HG03066 (cell line): ENCODE data around the gene STAT3.

Source experiments
- ATAC-seq: cut with Tn5 transposase; IDR thresholded peaks from one replicate; pipeline ENCODE4 v1.9.1; 2021; ENCODE audit warnings: low read depth; ENCODE audit not compliant: unreplicated experiment

Gene STAT3

DNA sequence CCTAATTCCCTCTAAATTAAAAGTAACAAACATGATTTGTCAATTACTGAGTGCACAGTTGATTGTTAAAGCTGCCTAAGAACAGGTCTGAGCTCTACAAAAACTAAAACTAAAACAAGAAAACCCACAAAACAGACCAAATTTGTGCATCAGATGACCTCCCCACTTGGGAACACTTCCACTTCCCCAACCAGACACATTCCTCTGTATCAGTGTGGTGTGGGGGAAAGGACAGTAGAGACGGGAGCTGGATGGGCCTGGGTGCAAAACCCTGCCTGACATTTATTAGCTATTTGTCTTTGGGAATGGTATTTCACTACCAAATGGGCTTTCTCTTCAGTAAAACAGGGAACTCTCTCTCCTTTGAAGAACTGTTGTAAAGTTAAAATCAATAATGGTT is 29.8 kb downstream of the STAT3 start:
- ATAC-seq = no peak

DNA sequence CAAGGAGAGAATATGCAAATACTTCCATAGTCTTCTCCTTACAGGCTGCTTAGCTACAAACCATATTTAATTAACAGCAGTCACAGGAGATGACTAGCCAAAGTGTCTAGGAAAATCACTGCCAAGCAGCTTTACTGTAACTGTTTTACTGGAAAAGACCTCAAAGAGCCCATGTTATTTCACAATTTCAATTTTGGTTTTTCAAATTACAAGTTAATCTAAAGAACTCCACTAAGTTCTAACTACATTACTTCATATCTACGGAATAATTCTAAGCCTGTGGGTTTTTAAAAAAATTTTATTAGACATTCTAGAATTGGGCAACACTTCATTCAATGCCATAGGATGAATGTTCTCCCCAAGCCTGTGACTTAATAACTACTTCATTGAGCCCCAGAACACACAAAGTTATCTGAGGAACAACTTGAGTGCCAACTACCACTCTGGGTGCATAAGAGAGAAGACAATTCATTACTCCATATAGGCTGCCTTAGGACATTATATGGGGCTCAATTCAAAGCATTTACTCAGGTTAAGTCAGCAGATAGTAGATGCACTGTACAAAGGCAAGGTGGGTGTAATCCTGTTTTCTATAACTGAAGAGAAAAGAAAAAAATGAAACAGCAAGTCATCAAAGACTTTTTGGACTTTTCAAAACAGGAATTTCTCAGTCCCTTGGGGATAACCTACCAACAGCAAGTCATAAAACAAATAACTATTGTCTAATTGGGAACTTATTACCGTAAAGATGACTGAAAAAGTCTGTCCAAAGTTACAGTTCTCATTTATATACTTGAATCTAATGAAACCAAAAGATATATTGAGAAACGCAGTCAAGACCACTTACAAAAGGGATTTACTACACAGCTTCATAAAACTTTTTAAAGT is 33.0 kb downstream of the STAT3 start:
- ATAC-seq = no peak

DNA sequence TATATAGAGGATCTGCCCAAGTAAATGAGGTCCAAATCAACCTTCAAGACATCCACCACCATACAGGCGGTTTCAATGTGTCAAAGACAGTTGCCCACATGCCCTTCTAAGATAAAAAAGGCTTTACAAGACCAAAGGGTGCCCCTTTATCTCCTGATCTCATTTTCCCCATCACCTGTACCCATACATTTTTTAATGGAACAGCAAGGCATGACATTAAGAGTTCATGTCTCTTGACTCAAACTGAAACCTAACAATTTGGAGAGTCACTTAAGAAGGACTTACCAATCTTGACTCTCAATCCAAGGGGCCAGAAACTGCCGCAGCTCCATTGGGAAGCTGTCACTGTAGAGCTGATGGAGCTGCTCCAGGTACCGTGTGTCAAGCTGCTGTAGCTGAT is 40.1 kb downstream of the STAT3 start:
- ATAC-seq = no peak

DNA sequence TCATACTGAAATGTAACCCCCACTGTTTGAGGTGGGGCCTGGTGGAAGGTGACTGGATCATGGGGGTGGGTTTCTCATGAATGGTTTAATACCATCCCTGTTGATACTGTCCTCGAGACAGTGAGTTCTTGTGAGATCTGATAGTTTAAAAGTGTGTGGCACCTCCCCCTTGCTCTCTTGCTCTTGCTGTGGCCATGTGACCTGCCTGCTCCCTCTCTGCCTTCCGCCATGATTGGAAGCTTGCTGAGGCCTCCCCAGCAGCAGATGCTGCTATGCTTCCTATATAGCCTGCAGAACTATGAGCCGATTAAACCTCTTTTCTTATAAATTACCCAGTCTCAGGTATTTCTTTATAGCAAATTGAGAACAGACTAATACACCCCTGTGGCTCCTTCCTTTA is 40.6 kb downstream of the STAT3 start:
- ATAC-seq = no peak

DNA sequence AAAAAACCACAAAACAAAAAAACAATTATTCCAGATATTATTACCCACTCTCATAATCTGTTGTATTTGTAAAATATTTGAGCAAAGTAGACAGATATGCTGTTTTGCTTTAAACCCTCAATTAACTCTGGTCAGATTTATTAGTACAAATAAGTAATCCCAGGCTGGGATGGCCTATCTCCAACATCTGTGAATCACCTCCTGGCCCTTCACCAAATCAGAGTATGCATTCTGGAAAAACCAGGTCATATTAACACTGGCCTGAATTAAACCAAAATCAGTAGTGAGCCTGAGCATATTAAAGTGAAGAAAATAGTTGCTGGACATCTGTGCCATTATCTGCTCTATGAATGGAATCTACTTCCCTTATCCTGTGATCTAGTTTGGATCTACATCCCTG is 41.0 kb downstream of the STAT3 start:
- ATAC-seq = no peak

DNA sequence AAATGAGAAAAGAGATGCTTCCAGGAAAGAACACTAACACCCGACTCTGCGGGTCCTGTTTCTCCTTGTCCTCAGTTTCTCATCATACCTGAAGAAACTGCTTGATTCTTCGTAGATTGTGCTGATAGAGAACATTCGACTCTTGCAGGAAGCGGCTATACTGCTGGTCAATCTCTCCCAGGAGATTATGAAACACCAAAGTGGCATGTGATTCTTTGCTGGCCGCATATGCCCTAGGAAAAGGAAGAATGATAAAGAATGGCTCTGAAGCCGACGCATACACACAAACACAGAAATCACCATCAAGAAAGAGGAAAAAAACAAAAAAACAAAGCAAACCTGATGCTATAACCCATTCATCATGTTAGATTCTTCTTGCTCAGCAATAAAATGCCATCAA is 41.8 kb downstream of the STAT3 start:
- no peak for ATAC-seq

DNA sequence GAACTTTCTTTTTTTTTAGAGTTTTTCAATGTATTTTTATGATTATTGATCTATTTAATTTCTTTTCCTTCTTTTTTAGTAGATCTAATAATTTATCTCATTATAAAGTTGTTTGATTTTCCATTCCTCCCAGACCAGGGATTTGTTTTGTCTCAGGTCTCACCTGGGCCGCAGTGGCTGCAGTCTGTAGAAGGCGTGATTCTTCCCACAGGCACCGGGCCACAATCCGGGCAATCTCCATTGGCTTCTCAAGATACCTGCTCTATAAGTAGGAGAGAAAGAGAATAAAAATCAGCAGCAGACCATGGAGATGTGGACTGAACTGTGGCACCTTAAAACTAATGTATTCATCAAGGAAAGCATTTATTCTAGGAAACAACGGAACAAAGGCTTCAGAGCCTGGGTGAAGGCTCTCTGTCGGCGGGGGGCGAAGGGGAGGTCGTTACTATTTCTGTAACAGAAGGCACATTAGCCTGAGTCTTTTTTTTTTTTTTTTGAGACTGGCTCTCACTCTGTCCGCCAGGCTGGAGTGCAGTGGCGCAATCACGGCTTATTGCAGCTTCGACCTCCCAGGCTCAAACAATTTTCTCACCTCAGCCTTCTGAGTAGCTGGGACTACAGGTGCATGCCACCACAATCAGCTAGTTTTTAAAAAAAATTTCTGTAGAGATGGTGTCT is 42.7 kb downstream of the STAT3 start:
- ATAC-seq = no peak

DNA sequence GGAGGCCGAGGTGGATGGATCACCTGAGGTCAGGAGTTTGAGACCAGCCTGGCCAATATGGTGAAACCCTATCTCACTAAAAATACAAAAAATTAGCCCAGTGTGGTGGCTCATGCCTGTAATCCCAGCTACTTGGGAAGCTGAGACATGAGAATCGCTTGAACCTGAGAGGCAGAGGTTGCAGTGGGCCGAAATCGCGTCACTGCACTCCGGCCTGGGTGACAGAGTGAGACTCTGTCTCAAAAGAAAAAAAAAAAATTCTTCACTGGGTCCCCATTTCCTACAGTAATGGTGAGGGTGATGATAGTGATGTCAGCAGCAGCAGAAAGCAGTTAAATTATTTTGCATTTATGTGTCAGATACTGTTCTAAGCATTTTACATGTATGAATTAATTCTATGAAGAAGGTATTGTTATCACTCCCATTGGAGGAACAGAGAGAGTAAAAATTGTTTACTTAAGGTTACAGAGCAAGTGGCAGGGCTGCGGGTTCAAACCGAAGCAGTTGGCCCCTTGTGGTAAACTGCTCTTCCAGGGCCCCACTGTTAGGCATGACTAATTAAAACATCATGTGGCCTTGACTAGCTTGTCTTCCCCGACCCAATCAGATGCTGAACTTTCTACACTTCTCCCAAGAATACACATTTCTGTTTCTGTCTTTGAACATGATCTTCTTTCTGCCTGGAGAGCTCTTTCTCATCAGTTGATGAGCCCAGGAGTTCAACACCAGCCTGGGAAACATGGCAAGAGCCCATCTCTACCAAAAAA is 45.8 kb downstream of the STAT3 start:
- no peak for ATAC-seq

DNA sequence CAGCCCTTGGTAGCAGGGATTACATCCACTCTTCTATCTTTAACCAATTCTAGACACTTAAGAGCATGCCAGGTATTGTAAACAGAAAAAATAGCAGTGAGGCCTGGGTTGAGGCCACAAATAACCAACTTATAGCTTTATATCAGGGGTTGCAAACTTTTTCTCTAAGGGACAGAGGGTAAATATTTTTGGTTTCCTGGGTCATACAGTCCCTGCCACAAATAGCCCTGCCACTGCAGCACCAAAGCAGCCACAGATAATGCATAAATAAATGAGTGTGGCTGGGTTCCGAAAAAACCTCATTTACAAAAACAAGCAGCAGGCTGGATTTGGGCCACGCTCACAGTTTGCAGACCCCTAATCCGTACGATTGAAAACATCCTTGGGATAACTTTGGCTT is 46.7 kb downstream of the STAT3 start:
- ATAC-seq = no peak

DNA sequence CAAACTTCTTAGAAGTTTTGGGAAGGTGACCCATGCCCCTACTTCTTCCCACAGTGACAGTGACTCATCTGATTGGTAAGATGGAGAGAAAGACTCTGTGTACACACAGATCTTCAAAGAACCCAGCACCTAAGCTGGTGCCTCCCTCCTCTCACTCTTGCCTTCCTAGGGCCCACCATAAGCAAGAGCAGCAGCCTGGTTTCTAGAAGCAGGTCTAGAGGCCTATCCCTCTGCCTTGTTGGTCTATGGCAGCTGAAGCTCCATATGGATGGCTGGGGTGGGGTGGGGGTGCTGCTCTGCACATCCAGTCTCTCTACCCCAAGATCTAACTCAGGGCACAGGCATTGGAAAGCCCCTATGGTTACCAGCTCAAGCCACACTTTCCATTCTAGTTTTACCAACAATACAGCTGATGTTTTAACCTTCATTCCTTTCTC is 47.5 kb downstream of the STAT3 start:
- ATAC-seq = no peak

DNA sequence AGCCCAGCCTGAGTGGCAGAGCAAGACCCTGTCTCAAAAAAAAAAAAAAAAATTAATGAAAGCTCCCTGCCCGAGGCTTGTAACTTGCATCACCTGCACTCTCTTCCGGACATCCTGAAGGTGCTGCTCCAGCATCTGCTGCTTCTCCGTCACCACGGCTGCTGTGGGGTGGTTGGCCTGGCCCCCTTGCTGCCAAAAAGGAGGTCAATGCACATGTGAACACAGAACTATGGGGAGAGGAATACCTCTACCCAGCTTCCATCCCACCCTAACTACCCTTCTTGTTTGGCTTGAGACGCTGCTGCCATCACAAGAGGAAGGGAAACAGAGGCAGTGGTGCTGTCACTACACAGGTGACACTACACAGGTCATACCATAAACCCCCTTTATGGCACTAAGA is 49.0 kb downstream of the STAT3 start:
- ATAC-seq = no peak

DNA sequence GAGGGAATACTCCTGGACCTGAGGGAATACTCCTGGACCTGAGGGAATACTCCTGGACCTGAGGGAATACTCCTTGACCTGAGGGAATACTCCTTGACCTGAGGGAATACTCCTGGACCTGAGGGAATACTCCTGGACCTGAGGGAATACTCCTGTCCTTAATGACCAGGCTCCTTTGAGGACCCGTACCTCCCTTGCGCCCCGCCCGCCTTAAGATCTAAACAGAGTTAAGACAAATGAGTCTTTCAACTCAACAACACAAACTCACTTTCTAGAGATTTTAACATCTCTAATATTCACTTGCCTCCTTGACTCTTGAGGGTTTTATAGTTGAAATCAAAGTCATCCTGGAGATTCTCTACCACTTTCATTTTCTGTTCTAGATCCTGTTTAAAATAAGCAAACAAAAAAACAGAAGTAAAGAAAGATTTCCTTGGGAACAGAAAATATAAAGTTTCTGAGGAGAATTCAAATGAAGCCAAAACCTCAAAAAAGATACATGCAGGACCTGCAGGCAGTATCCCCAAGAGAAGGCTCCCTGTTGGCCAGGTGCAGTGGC is 49.7 kb downstream of the STAT3 start:
- ATAC-seq = no peak

DNA sequence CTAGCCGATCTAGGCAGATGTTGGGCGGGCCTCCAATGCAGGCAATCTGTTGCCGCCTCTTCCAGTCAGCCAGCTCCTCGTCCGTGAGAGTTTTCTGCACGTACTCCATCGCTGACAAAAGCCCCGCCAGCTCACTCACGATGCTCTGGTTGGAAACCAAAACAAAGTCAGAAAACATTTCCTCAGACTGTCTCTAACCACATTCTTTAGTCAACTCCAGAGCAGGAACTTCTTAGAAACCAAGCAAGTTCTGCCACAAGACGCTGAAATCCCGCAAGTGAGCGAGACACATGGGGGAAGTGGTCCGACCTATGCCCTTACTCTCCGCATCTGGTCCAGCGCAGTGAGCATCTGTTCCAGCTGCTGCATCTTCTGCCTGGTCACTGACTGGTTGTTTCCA is 50.8 kb downstream of the STAT3 start:
- ATAC-seq = peak; percentile 55

DNA sequence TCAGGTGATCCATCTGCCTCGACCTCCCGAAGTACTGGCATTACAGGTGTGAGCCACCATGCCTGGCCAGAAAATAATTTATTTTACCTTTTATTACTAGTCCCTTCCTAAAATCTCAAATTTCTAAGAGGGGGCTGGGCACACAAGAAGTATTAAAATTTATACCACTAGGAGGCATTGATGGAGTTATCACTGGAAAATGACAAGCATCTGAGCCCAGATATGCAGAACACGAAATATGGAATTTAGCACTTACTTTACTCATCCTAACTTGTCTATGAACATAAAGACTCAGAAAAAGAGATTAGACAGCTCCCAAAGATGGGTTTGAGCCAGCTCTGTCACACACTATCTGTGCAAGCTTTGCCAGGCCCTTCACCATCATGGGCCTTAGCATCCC is 53.6 kb downstream of the STAT3 start:
- ATAC-seq = no peak

DNA sequence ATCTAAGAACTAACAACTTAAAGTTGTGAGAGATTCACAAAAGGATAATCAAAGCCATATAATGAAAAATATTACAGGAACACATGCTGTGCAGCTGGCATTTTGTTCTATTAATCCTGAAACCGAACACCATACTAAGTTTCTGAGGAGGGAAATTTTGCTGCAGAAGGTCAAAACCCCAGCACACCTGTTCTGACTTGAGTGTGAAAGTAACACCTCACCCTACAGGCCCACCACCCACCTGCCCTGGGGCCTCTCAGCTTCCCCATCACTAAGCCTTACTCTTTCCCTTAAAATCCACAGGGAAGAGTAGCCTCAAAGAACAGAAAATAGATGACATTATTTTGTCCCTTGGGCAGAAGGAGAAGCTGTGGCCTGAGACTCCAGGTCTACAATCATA is 55.2 kb downstream of the STAT3 start:
- ATAC-seq = no peak

DNA sequence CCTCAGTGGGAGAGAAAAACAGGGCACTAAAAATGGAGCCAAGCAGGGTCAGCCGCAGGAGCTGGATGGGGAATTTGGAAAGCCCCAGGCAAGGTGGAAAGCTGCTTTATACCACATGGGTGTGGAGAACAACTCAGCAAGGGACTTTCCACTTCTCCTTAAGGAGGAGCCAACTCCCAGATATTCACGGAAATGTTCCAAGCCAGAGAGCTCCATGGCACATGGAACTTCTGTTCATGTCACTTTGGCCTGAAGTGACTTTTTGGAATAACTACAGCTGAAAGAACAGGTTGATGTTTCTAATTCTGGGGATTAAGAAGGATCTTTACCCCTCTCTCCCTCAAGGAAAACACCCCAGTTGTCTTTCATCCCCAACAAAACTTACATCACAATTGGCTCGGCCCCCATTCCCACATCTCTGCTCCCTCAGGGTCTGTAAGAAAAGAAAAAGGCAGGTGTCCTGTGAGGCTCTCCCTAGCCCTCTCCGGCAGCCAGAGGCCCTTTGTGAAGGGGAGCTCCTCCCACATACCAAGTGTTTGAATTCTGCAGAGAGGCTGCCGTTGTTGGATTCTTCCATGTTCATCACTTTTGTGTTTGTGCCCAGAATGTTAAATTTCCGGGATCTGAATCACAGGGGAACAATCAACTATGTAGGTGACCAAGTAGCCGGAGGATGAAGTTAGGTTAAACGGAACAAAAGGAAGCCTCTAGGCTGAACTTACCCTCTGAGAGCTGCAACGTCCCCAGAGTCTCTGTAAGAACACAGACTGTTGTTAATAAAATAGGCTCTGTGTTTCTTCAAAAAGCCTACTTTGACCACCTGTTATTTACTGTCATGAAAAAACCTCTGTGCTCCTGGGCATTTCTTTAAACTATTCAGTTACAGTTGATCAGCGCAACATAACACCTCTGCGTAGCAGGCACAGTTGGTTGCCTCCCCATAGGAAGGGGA is 58.9 kb downstream of the STAT3 start:
- no peak for ATAC-seq

DNA sequence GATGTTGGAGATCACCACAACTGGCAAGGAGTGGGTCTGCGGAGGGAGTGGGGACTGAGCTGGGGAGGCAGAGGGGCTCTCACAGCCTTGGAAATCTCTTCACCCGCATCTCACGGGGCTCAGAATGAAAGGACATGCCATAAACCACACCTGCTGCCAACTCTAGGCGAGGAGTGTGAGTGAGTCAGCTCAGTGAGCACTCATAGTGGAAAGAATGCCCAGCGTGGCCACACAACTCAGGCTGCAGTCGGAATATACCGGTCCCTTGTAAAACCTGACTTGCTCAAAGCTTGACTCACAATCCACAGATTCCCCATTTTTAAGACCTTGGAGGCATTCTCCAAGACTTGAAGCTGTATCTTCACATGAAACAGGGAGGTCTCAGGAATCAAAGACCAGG is 63.2 kb downstream of the STAT3 start:
- no peak for ATAC-seq

DNA sequence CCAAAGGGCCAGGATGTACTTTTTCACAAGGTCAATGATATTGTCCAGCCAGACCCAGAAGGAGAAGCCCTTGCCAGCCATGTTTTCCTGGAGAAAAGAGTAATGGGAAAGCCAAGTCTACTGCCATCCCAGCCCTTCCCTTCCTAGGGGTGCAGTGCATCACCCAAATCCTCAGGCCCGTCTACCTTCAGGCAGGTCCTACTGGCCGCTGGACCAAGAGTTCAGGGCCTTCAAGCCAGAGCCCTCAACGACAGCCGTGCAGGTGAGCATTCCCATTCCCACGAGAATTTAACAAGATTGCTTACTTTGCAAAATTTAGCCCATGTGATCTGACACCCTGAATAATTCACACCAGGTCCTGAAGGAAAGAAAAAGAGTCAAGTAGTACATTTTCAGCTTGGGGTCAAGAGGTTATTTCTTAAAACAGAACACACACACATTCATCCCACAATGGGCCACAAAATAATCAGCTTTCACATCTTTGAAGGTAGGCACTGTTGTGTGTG is 64.9 kb downstream of the STAT3 start:
- no peak for ATAC-seq

DNA sequence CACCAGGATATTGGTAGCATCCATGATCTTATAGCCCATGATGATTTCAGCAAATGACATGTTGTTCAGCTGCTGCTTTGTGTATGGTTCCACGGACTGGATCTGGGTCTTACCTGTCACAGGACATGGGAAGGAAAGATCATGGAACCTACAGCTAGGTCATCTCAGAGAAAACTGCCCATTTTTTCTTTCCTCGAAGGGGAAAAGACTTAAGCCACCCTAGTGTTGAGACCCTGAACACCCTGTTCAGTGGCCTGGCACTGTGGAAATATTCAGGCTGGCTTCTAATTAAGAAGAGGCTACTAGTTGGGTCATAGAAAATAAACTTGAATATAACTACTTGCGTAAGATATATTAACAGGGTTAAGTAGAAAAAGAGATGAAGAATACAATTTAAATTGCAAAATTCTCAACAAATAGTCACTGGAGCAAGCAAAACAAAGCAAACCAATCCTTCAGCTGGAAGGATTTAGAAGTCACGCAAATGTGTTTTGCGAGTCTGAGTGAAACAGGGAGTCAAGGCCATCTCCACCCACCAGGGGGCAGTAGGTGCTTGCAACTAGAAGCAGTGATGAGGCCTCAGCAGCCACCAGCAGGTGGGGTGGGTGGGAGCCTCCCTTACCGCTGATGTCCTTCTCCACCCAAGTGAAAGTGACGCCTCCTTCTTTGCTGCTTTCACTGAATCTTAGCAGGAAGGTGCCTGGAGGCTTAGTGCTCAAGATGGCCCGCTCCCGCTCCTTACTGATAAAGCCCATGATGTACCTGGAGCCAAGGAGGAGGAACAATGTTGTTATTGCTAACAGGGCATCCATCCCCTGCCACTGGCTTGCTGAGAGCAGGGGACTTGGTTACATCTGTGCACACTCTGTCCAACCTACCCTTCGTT is 65.6 kb downstream of the STAT3 start:
- no peak for ATAC-seq
